Upper lobe of right lung (tissue), 1 donor: ENCODE measurements around the gene ATG2B. TPM values are rescaled to one million over a fixed set of nuclear protein-coding genes. Genes with fewer than 3 reads are reported as not detected.

Experiments
- ATAC-seq: fragments of 200-7000 bp; cut with Tn5 transposase; one replicate; pipeline ENCODE4 v1.9.1; 2020; ENCODE audit warnings: mild to moderate bottlenecking, moderate library complexity
- DNase-seq: peaks from one replicate; pipeline ENCODE4 v3.0.0-alpha.2; 2020
- H3K27ac ChIP-seq: fragments of 200-600 bp; one replicate; pipeline ENCODE4 v1.8.0; 2022
- H3K27me3 ChIP-seq: fragments of 200-600 bp; one replicate; pipeline ENCODE4 v1.8.0; 2022; ENCODE audit warnings: mild to moderate bottlenecking
- H3K36me3 ChIP-seq: fragments of 200-600 bp; one replicate; pipeline ENCODE4 v1.8.0; 2022
- H3K4me1 ChIP-seq: fragments of 200-600 bp; one replicate; pipeline ENCODE4 v1.8.0; 2022
- H3K4me3 ChIP-seq: fragments of 200-600 bp; one replicate; pipeline ENCODE4 v1.8.0; 2022; ENCODE audit warnings: mild to moderate bottlenecking
- H3K9me3 ChIP-seq: fragments of 200-600 bp; one replicate; pipeline ENCODE4 v1.8.0; 2022
- intact Hi-C: fragments of 100-400 bp; cut with DNase I; formaldehyde crosslinking; loops from one replicate; pipeline ENCODE4 v1.11.0; 2022
- total RNA-seq: library from RNA; stranded (reverse); fragmentation: NEBNext Ultra II Directional; extraction: Animal tissue kit (Norgen Biotek cat#: 25700); gene quantifications from one replicate; pipeline ENCODE4 v1.2.1, GENCODE V29; 2021
- TF ChIP-seq, protein P1 (sequence below): fragments of 200-600 bp; IDR thresholded peaks from one replicate; pipeline ENCODE4 v1.8.0; 2022; ENCODE audit warnings: antibody characterized with exemption
- donor health status: DM: no; HTN: yes; CAD: no; lungs with severe emphysema.

Gene ATG2B
- total RNA-seq, 1 donor from 2014 or later = 19.1 TPM

DNA sequence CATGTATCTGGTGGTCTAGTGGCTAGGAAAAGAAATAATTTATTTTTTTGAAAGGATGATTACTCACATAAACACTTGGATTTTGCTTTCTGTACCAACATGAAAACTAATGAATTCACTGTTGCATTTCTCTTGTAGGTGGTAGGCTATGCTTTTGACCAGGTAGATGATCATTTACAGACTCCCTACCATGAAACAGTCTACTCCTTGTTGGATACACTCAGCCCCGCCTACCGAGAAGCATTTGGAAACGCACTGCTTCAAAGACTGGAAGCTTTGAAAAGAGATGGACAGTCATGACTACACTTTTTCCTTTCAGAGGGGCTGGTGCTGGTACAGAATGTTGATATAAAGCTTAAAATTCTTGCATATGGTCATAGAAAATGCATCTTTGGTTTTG, 22.2 kb upstream of the ATG2B start:
- peaks cover 46% of the 10 kb centered on the region for H3K36me3 ChIP-seq
- no peaks in the 10 kb centered on the region for H3K9me3 ChIP-seq
- H3K4me1 ChIP-seq = no peaks in the 10 kb centered on the region
- intact Hi-C loops = no loop called here
- H3K4me3 ChIP-seq = no peak overlapping the region
- H3K27me3 ChIP-seq = no peaks in the 10 kb centered on the region
- DNase-seq (no peak), ATAC-seq (no peak)
- no peak overlapping the region for H3K27ac ChIP-seq
- TF ChIP-seq, protein P1, sequence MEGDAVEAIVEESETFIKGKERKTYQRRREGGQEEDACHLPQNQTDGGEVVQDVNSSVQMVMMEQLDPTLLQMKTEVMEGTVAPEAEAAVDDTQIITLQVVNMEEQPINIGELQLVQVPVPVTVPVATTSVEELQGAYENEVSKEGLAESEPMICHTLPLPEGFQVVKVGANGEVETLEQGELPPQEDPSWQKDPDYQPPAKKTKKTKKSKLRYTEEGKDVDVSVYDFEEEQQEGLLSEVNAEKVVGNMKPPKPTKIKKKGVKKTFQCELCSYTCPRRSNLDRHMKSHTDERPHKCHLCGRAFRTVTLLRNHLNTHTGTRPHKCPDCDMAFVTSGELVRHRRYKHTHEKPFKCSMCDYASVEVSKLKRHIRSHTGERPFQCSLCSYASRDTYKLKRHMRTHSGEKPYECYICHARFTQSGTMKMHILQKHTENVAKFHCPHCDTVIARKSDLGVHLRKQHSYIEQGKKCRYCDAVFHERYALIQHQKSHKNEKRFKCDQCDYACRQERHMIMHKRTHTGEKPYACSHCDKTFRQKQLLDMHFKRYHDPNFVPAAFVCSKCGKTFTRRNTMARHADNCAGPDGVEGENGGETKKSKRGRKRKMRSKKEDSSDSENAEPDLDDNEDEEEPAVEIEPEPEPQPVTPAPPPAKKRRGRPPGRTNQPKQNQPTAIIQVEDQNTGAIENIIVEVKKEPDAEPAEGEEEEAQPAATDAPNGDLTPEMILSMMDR = no peak

DNA sequence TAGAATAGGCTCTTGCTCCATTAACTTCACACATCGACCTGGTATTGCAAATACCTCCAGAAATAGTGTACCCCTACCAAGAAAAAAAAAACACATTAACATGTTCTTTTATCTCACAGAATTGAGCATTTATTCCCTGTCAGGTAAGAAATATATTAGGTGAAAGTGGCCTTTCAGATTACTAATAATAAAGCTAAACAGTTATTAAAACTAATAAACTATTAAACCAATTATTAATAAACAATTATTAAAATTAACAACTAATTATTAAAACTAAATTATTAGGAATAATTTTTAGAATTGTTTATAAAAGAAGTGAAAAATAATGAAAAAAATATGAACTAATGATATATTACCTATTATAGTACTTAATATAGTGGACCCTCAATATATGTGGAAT, 21.6 kb upstream of the ATG2B start:
- Histone ChIP-seq H3K4me1 (no peaks in the 10 kb centered on the region), H3K9me3 (no peaks in the 10 kb centered on the region), H3K4me3 (no peak overlapping the region), H3K27ac (no peak overlapping the region), H3K36me3 (peaks cover 46% of the 10 kb centered on the region), H3K27me3 (no peaks in the 10 kb centered on the region)
- DNase-seq = no peak
- intact Hi-C loops = no loop called here
- TF ChIP-seq, protein P1 = no peak
- ATAC-seq = no peak

DNA sequence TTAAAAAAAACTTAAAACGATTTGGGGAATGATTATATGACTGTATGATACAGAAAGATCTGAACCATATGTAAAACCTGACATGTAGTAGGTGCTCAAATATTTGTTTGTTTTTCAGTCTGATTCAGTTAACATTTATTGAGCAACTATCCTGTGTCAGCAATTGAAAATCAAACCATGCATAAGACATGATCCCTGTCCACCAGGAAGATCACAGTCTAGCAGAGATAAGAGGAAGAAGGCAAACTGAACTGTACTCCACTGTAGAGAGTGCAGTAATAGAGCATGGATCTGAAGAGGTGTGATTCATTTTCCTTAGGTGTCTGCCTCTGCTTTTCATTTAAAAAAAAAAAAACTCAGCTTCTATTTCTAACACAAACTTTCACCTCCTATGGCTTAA, 20.9 kb upstream of the ATG2B start:
- TF ChIP-seq, protein P1 = no peak
- Histone ChIP-seq H3K36me3 (peaks cover 46% of the 10 kb centered on the region), H3K9me3 (no peaks in the 10 kb centered on the region), H3K27me3 (no peaks in the 10 kb centered on the region), H3K4me3 (no peak overlapping the region), H3K4me1 (no peaks in the 10 kb centered on the region), H3K27ac (no peak overlapping the region)
- ATAC-seq (no peak), DNase-seq (no peak)
- intact Hi-C loops = no loop called here

DNA sequence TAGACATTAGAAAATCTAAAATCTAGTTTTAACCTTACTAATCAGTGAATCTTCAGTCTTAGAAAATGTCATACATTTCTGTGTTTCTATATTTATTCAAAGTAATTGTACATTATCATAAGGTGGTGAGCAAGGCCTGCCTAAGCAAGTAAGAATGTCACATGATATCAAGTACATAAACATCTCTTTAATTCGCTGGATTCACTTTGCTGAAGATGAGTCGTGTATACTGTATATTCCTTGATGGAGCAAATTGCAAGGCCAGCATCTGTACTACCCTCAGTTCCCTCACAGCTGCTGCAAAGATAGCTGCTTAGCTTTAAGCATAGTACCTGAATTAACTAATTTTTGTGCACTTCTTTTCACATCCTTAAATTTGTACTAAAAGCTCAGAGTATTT, 20.3 kb upstream of the ATG2B start:
- Histone ChIP-seq H3K27me3 (no peaks in the 10 kb centered on the region), H3K4me1 (no peaks in the 10 kb centered on the region), H3K36me3 (peaks cover 46% of the 10 kb centered on the region), H3K9me3 (no peaks in the 10 kb centered on the region), H3K4me3 (no peak overlapping the region), H3K27ac (no peak overlapping the region)
- TF ChIP-seq, protein P1 = no peak
- intact Hi-C loops = no loop called here
- DNase-seq = no peak
- no peak for ATAC-seq

DNA sequence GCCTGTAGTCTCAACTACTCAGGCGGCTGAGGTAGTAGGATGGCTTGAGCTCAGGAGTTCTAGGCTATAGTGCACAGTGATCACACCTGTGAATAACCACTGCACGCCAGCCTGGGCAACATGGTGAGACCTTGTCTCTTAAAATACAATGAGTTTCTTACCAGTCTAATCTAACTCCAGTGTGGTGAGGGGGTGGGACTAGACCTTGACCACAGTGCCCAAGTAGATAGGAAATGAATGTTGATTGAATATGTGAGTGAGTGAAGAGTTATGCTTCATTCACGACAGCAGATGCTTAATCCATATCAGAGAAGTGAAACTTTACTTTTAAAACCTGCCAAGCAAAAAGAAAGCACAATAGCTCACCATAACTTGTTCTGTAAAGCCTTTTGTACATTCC, 17.6 kb upstream of the ATG2B start:
- ATAC-seq (no peak), DNase-seq (no peak)
- intact Hi-C loops = no loop called here
- Histone ChIP-seq H3K4me1 (no peaks in the 10 kb centered on the region), H3K9me3 (no peaks in the 10 kb centered on the region), H3K27ac (no peak overlapping the region), H3K36me3 (peaks cover 35% of the 10 kb centered on the region), H3K27me3 (no peaks in the 10 kb centered on the region), H3K4me3 (no peak overlapping the region)
- TF ChIP-seq, protein P1 = no peak

DNA sequence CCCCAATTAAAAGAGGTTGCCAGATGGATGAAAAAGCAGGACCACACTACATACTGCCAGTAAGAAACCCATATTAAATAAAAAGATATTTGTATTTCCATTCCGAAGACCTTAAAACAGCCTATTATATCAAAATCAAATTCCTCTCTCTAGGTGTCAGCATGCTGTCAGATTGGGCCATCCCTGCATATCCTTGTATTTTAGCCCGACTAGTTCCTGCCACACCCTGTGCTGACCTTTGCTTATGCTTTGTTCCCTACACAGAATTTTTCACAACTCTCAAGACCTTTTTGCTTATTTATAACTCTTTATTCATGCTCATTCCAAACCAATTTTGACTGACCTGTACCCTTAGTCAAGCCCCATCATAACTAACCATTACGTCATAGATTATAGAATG, 13.0 kb upstream of the ATG2B start:
- ATAC-seq (no peak), DNase-seq (no peak)
- H3K27ac ChIP-seq = no peak overlapping the region
- no peaks in the 10 kb centered on the region for H3K4me1 ChIP-seq
- TF ChIP-seq, protein P1 = no peak
- no peaks in the 10 kb centered on the region for H3K27me3 ChIP-seq
- intact Hi-C loops = no loop called here
- no peaks in the 10 kb centered on the region for H3K36me3 ChIP-seq
- H3K9me3 ChIP-seq = no peaks in the 10 kb centered on the region
- H3K4me3 ChIP-seq = no peak overlapping the region
